GM23338 (cell line): ENCODE data around the gene RIOK2. TPM values are rescaled to one million over a fixed set of nuclear protein-coding genes. Genes with fewer than 3 reads are reported as not detected.

ENCODE experiments used
- ATAC-seq: fragments of 200-7000 bp; cut with Tn5 transposase; 3 replicates; pipeline ENCODE4 v1.9.1; 2020
- DNase-seq: peaks from one replicate; pipeline ENCODE4 v3.0.0-alpha.2; 2015; ENCODE audit warnings: low spot score
- H2AFZ ChIP-seq: fragments of 200-600 bp; sonication (generic); 2 replicates; pipeline ENCODE4 v1.8.0; 2016; ENCODE audit warnings: antibody characterized with exemption, mild to moderate bottlenecking, moderate library complexity
- H3F3A ChIP-seq: fragments of 200-600 bp; sonication (generic); replicated peaks from 2 replicates; pipeline ENCODE4 v1.8.0; 2017; ENCODE audit warnings: antibody characterized with exemption, mixed run types, low read depth
- H3K27ac ChIP-seq: fragments of 200-600 bp; sonication (generic); 2 replicates; pipeline ENCODE4 v1.6.1; 2016; ENCODE audit warnings: low read depth
- H3K27me3 ChIP-seq: fragments of 200-600 bp; sonication (generic); 2 replicates; pipeline ENCODE4 v1.8.0; 2016; ENCODE audit warnings: mild to moderate bottlenecking, mixed run types, moderate library complexity; ENCODE audit not compliant: insufficient read depth
- H3K36me3 ChIP-seq: fragments of 200-600 bp; sonication (generic); 2 replicates; pipeline ENCODE4 v1.8.0; 2016; ENCODE audit warnings: mild to moderate bottlenecking; ENCODE audit not compliant: insufficient read depth
- H3K4me1 ChIP-seq: fragments of 200-600 bp; sonication (generic); 2 replicates; pipeline ENCODE4 v1.8.0; 2016; ENCODE audit warnings: mild to moderate bottlenecking, moderate library complexity; ENCODE audit not compliant: insufficient read depth
- H3K4me2 ChIP-seq: fragments of 200-600 bp; sonication (generic); 2 replicates; pipeline ENCODE4 v1.7.1; 2017; ENCODE audit warnings: mixed run types
- H3K4me3 ChIP-seq: fragments of 200-600 bp; sonication (generic); 2 replicates; pipeline ENCODE4 v1.6.1; 2016; ENCODE audit warnings: mixed run types
- H3K79me2 ChIP-seq: fragments of 200-600 bp; sonication (generic); replicated peaks from 2 replicates; pipeline ENCODE4 v1.8.0; 2017; ENCODE audit warnings: mild to moderate bottlenecking; ENCODE audit not compliant: insufficient read depth
- H3K9me2 ChIP-seq: fragments of 200-600 bp; sonication (generic); 2 replicates; pipeline ENCODE4 v1.8.0; 2017; ENCODE audit not compliant: insufficient read depth
- H4K20me1 ChIP-seq: fragments of 200-600 bp; sonication (generic); replicated peaks from 2 replicates; pipeline ENCODE4 v1.8.0; 2017; ENCODE audit warnings: mild to moderate bottlenecking; ENCODE audit not compliant: insufficient read depth
- H3K27ac Mint-ChIP-seq: 2 replicates; pipeline ENCODE4 v1.8.0; 2020; ENCODE audit warnings: inconsistent platforms, mild to moderate bottlenecking, moderate library complexity, mixed read lengths
- H3K27me3 Mint-ChIP-seq: 3 replicates; pipeline ENCODE4 v1.8.0; 2022; ENCODE audit warnings: low read depth, mild to moderate bottlenecking, moderate library complexity, mixed read lengths, inconsistent platforms; ENCODE audit not compliant: insufficient read depth, poor library complexity
- H3K36me3 Mint-ChIP-seq: 3 replicates; pipeline ENCODE4 v1.8.0; 2021; ENCODE audit warnings: low read depth, mild to moderate bottlenecking, inconsistent platforms, moderate library complexity, mixed read lengths
- H3K4me1 Mint-ChIP-seq: 3 replicates; pipeline ENCODE4 v1.8.0; 2020; ENCODE audit warnings: mild to moderate bottlenecking, inconsistent platforms, mixed read lengths
- H3K4me3 Mint-ChIP-seq: 3 replicates; pipeline ENCODE4 v1.8.0; 2021; ENCODE audit warnings: moderate library complexity, mild to moderate bottlenecking, inconsistent platforms, mixed read lengths
- H3K9me3 Mint-ChIP-seq: 3 replicates; pipeline ENCODE4 v1.8.0; 2020; ENCODE audit warnings: moderate library complexity, mild to moderate bottlenecking, inconsistent platforms, mixed read lengths
- CREB1 ChIP-seq: fragments of 250-450 bp; sonication (Bioruptor Pico); IDR thresholded peaks from 2 replicates; pipeline ENCODE4 v1.5.0; 2020; ENCODE audit warnings: low read depth, mild to moderate bottlenecking, moderate library complexity
- EZH2phosphoT487 ChIP-seq: fragments of 200-600 bp; sonication (generic); IDR thresholded peaks from one replicate; pipeline ENCODE4 v1.8.1; 2018; ENCODE audit warnings: antibody characterized with exemption; ENCODE audit not compliant: unreplicated experiment
- JUNB ChIP-seq: IDR thresholded peaks from one replicate; pipeline ENCODE4 v1.6.1; 2016; ENCODE audit warnings: antibody characterized with exemption; ENCODE audit not compliant: unreplicated experiment
- NANOG ChIP-seq: IDR thresholded peaks from 2 replicates; pipeline ENCODE4 v1.6.1; 2016; ENCODE audit warnings: antibody characterized with exemption, borderline replicate concordance
- polyA plus RNA-seq: library from polyadenylated mRNA; unstranded; fragments of >200 nt; fragmentation: Nextera tagmentation; extraction: Ambion mirVana; gene quantifications from 2 replicates; pipeline ENCODE4 v1.2.1, GENCODE V29; 2016
- total RNA-seq: library from RNA; depleted of rRNA; stranded (reverse); fragments of >200 nt; shearing (Covaris generic); gene quantifications from 2 replicates; pipeline ENCODE4 v1.2.3, GENCODE V29; 2014
- TF ChIP-seq, protein P1 (sequence below), 2 experiments: fragments of 200-600 bp in 1 of 2; sonication (generic) in 1 of 2; conservative IDR thresholded peaks; 2 replicates each; pipeline versions ENCODE4 v1.5.1 to v1.6.1; 2016 to 2017; ENCODE audit warnings: antibody characterized with exemption in 2 of 2, low read depth in 2 of 2, mild to moderate bottlenecking in 2 of 2, moderate library complexity in 1 of 2
- TF ChIP-seq, protein P2 (sequence below): fragments of 250-450 bp; sonication (Bioruptor Pico); IDR thresholded peaks from 2 replicates; pipeline ENCODE4 v1.5.0; 2020; ENCODE audit warnings: mild to moderate bottlenecking, moderate library complexity

RIOK2 gene
- total and polyA plus RNA-seq, 2 experiments from 2014 or later: 22.9 to 47.6 TPM

GRCh38 chr5:97183100-97183929, at the start of gene RIOK2 (continued):
- no peak for TF ChIP-seq EZH2phosphoT487

DNA sequence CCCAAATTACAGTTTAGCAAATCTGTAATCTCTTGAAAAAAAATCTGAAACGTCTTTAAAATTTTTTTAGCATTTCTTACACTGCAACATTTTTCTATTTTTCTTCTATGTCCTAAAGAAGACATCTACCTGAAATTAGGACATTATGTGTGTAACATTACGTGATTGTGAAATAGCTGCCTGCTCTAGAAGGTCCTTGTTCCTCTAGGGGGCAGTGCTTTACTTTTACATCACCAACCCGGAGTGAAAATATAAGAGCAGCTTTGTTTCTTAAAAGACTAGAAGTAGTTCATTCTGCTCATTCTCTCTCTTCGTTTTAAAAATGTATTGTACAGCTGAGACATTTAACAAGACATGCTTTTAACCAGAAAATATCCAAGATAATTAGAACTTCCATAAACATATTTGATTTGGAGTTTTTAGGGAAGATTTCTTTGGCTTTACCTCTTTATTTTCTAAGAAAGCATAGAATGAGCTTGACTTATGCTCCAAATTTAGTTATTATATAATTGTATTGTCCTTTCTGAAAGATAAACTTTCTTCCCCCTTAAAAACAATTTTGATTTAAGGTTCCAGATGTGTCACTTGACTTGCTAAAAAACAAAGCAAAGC, 48.1 kb upstream of the RIOK2 start:
- Histone ChIP-seq H3K36me3 (no peaks in the 10 kb centered on the region), H3K4me1 (no peaks in the 10 kb centered on the region), H3K9me2 (no peaks in the 10 kb centered on the region), H2AFZ (no peak overlapping the region), H3K4me3 (no peak overlapping the region), H3K27ac (no peak overlapping the region), H3K4me2 (no peak overlapping the region), H3K27me3 (no peaks in the 10 kb centered on the region), H3K79me2 (no peaks in the 10 kb centered on the region), H3F3A (no peaks in the 10 kb centered on the region), H4K20me1 (no peaks in the 10 kb centered on the region)
- peaks cover 3% of the 10 kb centered on the region; the same call in 1 of the 3 replicates for H3K36me3 Mint-ChIP-seq
- ATAC-seq: peak; percentile 66
- DNase-seq: peak; percentile 83
- TF ChIP-seq, protein P1, sequence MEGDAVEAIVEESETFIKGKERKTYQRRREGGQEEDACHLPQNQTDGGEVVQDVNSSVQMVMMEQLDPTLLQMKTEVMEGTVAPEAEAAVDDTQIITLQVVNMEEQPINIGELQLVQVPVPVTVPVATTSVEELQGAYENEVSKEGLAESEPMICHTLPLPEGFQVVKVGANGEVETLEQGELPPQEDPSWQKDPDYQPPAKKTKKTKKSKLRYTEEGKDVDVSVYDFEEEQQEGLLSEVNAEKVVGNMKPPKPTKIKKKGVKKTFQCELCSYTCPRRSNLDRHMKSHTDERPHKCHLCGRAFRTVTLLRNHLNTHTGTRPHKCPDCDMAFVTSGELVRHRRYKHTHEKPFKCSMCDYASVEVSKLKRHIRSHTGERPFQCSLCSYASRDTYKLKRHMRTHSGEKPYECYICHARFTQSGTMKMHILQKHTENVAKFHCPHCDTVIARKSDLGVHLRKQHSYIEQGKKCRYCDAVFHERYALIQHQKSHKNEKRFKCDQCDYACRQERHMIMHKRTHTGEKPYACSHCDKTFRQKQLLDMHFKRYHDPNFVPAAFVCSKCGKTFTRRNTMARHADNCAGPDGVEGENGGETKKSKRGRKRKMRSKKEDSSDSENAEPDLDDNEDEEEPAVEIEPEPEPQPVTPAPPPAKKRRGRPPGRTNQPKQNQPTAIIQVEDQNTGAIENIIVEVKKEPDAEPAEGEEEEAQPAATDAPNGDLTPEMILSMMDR (conservative IDR thresholded peaks at IDR 0.05; ENCODE audit: low read depth in 2 of 2): peak; percentile 81 to 92
- no peak for TF ChIP-seq NANOG
- TF ChIP-seq CREB1 (CRISPR knock-in tag): no peak
- TF ChIP-seq, protein P2, sequence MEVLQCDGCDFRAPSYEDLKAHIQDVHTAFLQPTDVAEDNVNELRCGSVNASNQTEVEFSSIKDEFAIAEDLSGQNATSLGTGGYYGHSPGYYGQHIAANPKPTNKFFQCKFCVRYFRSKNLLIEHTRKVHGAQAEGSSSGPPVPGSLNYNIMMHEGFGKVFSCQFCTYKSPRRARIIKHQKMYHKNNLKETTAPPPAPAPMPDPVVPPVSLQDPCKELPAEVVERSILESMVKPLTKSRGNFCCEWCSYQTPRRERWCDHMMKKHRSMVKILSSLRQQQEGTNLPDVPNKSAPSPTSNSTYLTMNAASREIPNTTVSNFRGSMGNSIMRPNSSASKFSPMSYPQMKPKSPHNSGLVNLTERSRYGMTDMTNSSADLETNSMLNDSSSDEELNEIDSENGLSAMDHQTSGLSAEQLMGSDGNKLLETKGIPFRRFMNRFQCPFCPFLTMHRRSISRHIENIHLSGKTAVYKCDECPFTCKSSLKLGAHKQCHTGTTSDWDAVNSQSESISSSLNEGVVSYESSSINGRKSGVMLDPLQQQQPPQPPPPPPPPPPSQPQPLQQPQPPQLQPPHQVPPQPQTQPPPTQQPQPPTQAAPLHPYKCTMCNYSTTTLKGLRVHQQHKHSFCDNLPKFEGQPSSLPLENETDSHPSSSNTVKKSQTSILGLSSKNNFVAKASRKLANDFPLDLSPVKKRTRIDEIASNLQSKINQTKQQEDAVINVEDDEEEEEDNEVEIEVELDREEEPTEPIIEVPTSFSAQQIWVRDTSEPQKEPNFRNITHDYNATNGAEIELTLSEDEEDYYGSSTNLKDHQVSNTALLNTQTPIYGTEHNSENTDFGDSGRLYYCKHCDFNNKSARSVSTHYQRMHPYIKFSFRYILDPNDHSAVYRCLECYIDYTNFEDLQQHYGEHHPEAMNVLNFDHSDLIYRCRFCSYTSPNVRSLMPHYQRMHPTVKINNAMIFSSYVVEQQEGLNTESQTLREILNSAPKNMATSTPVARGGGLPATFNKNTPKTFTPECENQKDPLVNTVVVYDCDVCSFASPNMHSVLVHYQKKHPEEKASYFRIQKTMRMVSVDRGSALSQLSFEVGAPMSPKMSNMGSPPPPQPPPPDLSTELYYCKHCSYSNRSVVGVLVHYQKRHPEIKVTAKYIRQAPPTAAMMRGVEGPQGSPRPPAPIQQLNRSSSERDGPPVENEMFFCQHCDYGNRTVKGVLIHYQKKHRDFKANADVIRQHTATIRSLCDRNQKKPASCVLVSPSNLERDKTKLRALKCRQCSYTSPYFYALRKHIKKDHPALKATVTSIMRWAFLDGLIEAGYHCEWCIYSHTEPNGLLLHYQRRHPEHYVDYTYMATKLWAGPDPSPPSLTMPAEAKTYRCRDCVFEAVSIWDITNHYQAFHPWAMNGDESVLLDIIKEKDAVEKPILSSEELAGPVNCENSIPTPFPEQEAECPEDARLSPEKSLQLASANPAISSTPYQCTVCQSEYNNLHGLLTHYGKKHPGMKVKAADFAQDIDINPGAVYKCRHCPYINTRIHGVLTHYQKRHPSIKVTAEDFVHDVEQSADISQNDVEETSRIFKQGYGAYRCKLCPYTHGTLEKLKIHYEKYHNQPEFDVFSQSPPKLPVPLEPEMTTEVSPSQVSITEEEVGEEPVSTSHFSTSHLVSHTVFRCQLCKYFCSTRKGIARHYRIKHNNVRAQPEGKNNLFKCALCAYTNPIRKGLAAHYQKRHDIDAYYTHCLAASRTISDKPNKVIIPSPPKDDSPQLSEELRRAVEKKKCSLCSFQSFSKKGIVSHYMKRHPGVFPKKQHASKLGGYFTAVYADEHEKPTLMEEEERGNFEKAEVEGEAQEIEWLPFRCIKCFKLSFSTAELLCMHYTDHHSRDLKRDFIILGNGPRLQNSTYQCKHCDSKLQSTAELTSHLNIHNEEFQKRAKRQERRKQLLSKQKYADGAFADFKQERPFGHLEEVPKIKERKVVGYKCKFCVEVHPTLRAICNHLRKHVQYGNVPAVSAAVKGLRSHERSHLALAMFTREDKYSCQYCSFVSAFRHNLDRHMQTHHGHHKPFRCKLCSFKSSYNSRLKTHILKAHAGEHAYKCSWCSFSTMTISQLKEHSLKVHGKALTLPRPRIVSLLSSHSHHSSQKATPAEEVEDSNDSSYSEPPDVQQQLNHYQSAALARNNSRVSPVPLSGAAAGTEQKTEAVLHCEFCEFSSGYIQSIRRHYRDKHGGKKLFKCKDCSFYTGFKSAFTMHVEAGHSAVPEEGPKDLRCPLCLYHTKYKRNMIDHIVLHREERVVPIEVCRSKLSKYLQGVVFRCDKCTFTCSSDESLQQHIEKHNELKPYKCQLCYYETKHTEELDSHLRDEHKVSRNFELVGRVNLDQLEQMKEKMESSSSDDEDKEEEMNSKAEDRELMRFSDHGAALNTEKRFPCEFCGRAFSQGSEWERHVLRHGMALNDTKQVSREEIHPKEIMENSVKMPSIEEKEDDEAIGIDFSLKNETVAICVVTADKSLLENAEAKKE: no peak
- no peak for TF ChIP-seq JUNB
- no peak overlapping the region for H3K4me3 Mint-ChIP-seq
- no peaks in the 10 kb centered on the region for H3K4me1 Mint-ChIP-seq
- peaks cover 19% of the 10 kb centered on the region for H3K9me3 Mint-ChIP-seq
- peaks cover 5% of the 10 kb centered on the region for H3K27me3 Mint-ChIP-seq
- no peak overlapping the region for H3K27ac Mint-ChIP-seq
